IPS DF 4.7 (cell line): ENCODE measurements around the gene SYNJ2.

Experiments
- DNase-seq: peaks from one replicate; pipeline ENCODE4 v3.0.0-alpha.2; 2013; ENCODE audit warnings: low spot score; ENCODE audit errors: extremely low read depth

SYNJ2 gene

DNA sequence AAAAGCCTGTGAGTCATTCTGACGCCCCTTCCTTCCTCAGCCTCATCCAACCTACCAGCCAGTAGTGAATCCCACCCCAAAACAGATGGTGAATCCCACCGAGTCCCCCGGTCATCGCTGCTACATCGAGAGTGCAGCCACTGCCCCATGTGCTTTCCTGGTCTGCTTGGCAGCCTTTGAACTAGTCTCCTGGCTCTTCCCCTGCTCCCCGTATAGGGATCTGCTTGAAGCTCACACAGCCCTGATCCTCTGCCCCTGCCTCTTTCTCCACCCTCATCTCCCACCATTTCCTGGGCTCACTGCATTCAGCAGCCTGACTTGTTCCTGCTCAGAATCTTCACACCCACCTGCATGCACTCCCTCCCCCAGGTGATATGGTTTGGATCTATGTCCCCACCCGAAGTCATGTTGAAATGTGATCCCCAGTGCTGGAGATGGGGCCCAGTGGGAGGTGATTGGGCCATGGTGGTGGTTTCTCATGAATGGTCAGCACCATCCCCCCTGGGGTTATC, 14.6 kb downstream of the SYNJ2 start:
- DNase-seq = no peak

DNA sequence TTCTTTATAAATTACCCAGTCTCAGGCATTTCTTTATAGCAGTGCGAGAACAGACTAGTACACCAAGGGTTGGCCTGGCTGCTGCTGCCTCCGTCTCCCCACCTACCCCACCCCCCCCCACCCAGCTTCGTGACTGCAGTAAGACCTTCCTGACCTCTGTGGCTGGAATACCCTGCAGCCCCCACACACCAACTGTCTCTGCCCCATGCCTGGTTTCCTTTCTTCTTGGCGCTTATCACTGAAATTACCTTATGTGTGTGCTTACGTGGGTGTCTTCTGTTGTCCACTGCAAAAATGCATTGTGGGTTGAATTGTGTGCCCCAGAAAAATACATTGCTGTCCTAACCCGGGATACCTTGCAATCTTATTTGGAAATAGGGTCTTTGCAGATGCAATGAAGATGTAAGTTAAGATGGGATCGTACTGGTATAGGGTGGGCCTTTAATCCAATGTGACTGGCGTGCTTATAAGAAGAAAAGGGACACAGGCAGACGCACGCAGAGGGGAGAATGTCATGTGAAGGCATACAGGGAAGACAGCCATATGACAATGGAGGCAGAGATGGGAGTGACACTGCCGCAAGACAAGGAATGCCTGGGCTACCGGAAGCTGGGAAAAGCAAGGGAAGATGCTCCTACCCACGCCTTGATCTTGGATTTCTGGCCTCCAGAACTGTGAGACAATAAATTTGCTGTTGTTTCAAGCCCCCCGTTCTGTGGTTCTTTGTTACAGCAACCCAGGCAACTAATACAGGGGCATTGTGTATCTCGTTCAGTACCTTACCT, 15.4 kb downstream of the SYNJ2 start:
- DNase-seq = no peak

DNA sequence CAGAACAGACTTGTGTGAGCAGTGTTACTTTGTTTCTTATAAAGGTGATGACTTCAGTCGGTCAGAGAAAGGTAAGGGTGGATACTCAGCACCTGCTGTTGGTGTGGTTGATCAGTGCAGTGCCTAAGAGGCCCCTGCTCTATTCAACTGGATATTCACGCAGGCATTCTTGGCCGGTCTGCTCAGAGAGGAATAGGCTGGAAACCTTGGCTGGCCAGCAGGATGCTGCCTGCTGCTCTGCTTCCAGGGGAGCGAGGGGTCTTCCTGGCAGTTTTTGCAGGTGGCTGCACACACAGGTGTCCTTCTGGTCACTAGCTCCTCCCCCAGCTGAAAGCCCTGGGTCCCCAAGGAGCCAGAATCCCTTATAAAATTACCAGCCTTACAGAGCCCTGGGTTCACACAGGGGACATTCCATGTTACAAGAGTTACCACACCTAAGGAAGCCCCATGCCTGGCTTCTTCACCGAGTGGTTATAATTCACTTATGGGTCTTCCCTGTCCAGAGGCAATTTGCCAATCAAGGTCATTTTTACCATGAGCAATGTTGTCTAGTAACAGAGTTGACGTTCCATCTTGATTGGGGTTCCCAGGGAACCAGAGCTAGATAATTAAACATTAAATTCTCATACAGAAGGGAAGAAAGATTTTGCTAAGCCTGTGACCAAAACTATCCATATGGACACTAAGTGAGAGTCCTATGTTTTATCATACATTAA, 16.4 kb downstream of the SYNJ2 start:
- no peak for DNase-seq

DNA sequence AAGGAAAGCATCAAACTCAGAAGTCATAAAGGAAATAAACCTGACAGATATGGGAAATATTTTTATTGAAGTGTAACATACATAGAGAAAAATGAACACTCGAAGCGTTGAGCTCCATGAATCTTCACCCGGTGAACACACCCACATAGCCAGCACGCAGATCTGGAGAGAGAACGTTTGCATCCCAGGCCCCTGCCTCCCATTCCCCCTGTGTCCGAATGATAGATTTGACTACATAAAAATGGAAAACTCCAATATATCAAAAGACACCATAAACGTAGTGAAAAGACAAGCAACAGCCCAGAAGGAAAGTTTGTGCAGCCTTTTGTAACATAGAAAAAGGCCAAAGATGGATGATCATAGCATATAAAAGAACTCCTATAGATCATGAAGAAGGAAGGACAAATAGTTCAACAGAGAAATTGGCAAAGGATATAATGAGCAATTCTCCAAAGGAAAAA, 17.1 kb downstream of the SYNJ2 start:
- DNase-seq = no peak

DNA sequence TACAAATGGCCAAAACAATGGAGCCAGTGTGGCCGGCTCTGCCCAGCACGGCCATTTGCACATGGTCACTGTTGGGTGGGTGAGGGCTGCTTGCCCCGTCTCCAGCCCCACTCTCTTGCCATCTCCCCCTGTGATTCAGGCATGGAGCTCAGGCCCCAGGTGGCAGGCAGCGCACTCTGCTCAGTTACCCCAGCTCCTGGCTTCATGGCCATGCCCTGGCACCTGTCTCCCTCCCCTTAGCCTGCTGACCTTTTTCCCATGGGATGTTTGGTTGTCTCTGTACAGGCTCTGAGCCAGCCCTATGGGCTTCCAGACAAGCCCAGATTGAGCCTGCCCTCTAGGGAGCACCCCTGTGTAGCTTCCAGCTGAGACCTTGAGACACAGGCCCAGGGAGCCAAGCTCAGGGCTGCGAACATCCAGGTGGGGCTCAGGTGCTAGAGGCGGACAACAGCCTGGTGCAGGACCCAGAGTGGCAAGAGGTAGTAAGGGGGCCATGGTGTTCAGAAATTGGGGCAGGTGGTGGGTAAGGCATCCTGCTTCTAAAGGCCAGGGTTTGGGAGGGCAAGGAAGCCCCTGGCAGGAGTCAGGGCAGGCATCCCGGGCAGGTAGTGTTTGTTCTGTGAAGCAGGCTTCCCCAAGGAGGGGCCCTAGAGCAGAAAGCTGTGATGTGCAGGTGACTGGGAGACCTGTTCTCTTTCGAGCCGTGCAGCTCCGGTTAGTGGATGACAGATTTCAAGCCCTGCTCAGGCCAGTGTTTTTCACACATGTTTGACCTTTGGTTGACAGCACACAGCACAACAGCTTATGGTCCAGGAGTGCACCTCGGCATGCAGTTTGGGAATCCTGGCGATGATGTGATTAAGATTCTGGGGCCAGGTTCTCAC, 17.7 kb downstream of the SYNJ2 start:
- DNase-seq = no peak

DNA sequence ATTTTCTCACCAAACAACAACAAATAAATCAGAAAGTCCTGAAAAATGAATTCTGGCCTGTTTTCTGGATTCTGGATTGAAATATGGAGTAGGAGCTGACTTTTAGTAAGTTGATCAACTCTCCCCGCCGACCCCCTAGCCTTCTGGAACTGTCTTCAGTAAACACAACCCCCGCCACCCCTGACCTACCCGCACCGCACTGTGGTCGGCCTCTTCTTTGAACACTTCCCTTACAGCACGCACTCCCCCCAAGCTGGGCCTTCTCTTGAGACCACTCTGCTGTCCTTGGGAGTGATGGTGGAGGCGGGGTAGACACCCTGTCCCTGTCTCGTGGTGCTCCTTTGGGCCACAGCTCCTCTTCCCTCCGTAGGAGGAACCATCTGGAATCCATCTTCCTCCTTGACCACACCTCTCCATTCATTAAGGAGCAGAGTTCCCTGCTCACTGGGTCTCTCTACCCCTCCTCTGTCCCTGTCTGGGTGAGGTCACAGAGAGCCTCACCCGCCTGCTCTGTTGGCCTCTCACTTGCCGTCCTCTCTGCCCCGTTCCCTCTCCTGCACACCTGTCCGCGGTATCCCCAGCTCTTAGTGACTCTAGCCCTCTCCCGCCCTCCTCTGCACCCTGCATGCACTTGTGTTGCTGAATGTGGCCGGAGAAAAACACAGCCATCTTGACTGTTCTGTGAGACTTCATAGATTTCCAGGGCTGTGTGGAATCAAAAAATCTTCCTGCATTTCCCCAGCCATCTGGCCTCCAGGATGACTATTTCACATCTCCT, 19.1 kb downstream of the SYNJ2 start:
- no peak for DNase-seq

DNA sequence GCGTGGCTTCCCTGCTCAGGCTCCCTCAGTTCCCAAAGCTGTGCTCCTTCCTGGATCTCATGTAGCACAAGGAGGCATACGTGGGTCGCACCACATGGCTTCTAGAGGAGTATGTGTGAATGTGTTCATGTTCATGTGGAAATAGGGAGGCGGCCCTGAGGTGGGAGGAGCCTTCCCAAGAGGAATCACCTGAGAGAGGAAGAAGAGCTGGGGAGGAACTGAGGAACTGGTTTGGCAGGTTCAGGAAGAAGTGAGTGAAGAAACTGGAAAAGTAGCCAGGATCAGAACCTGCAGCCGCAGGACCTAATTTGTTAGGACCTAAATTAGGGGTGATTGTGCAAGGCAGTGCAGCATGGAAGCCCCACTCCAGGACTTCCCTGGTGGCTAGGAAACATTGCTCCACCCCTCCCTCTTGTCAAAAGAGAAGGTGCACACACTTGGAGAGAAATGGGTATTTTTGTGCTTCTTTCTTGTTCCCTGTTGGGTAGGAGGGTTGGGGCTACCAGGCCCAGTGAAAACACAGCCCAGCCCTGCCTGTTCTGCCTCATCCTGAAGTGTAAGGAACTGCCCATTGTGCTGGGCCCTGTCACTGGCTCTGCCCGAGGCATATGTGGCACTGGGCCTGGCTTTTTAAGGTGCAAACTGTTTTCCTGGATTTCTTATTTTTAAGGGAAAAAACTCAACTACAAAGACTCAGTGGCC, 20.7 kb downstream of the SYNJ2 start:
- no peak for DNase-seq

DNA sequence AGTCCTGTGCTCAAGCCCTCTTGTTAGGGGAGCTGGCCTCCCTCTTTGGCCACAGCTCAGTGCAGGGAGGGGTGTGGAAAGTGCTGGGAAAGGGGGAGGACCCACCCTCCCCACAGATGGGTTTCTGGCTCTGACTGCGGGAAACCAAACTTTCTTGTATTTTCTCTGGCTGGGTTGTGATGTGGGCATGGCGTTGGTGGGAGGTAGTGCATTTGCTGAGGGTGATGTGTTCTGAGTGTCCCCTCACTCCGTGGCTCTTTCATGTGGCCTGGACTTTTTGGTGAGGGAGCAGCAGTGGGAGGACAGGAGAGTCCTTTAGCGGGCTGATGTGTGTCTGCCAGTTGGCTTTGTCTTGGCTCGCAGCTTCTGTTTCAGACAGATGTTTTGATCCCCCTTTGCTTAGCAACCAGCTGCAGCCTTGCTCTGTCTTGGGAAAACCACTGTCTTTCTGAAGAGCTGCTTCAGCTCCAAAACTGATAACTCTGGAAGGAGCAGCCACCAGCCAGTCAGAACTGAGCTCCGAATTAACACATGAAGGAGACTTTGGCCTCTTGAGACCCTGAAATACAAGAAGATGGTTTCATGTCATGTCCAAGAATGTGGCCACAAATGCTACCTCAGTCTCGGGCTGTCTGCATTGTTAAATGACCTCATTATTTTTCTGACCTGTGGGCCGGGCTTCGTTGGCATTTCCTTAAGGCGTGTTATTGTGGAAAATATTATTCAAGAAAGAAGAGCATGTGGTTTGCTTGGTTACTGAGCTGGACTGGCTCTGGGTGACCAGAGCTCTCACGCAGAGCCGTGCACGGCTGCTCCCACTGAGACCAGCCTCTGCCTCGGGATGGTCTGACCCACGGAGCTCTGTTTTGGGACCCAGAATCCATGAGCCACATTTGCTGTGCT, 21.5 kb downstream of the SYNJ2 start:
- DNase-seq = no peak

DNA sequence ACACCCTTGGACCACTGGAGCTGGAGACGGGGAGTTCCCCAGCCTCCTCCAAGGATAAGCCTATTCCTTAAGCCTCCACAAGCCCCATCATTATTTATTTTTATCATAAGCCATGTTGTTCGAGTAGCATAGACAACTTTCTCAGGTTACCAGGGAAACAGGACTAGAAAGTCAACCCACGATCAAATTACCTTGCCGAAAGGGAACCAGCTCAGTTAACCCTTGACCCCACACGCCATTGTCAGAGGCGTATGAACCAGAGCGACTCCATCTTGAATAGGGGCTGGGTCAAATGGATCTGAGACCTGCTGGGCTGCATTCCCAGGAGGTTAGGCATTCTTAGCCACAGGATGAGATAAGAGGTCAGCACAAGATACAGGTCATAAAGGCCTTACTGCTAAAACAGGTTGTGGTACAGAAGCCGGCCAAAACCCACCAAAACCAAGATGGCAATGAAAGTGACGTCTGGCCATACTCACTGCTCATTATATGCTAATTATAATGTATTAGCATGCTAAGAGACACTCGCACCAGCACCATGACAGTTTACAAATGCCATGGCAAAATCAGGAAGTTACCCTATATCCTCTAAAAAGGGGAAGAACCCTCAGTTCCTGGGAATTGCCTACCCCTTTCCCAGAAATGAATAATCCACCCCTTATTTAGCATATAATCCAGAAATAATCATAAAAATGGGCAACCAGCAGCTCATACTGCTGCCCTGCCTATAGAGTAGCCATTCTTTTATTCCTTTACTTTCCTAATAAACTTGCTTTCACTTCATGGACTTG, 22.4 kb downstream of the SYNJ2 start:
- DNase-seq = no peak

DNA sequence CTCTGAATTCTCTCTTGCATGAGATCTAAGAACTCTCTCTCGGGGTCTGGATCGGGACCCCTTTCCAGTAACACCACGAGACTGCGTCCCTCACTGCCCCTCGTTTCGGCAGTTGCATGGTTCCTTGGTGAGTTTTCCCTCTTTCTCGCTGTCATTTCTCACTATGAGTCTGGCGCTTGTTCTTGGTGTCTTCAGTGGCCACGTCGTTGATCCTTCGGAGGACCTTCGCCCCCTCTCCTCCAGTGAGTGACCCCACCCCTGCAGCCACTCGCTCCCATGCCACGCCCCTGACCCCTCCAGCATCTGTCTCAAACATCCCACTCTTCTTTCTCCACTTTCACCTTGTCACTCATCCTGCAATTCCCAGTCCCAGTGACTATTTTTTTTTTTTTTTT, 23.0 kb downstream of the SYNJ2 start:
- DNase-seq = no peak

DNA sequence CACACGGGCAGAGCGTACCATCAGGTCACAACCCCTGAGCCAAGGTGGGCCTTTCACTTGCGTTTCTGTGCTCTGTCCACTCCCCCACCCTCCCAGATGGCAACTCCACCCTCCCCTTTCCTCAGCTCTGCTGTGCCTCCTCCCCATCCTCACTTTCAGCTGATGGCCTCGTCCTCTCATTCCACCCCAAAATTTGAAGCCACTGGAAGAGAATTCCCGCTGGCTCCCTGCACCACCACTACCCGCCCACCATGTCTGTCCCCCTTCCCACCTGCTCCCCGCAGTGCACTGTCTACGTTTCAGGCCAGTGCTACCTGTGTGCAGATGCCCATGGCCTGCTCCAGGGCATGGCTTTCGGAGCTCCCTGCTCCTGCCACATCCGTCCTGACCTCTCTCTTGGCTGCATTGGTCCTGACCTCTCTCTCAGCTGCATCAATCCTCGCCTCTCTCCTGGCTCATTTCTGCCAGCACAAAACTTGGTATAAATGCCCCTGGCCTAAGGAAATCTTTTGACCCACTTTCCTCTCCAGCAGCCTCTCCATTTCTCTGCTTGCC, 24.0 kb downstream of the SYNJ2 start:
- no peak for DNase-seq

DNA sequence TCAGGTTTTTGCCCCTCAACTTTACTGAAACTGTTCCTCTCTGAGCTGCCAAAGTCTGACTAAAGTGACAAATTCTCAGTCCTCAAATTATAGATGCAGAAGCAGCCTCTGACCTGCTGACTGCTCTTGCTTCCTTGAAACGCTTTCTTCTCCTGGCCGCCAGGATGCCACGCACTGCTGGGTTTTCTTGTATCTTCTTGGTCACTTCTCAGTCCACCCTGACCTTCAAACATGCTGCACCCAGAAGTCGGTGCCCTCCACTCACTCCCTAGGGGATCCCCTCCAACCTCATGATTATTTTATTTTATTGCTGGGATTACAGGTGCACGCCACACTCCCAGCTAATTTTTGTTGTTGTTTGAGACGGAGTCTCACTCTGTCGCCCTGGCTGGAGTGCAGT, 24.7 kb downstream of the SYNJ2 start:
- DNase-seq = no peak

DNA sequence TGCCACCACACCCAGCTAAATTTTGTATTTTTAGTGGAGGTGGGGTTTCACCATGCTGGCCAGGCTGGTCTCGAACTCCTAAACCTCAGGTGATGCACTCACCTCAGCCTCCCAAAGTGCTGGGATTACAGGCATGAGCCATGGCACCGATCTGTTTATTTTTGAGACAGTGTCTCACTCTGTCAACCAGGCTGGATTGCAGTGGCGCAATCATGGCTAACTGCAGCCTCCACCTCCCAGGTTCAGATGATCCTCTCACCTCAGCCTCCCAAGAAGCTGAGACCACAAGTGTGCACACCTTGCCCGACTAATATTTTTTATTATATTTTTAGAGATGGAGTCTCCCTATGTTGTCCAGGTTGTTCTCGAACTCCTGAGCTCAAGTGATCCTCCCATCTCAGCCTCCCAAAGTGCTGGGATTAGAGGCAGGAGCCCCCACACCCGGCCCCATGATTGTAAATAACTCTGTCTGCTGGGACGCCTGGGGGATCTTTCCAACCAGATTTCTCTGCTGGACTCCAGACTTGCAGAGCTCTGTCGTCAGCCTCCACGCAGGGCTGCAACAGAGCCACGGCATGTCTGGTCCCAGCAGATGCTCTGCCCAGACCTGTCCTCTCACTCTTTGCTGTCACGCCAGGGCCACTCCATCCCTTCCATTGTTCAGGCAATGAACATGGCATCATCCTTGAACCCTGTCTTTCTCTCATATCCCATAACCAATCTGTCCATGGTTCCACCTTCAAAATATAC, 25.3 kb downstream of the SYNJ2 start:
- no peak for DNase-seq

DNA sequence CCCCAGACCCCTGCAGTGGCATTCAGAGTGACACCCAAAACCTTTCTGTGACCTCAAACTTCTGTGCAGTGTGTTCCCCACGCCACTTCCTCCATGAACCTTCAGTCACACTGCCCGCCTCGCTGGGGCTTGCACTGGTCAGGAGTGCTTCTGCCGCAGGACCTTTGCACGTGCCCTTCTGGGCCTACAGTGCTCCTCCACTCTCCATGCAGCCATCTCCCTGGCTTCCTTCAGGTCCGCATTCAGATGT, 27.1 kb downstream of the SYNJ2 start:
- DNase-seq = no peak

DNA sequence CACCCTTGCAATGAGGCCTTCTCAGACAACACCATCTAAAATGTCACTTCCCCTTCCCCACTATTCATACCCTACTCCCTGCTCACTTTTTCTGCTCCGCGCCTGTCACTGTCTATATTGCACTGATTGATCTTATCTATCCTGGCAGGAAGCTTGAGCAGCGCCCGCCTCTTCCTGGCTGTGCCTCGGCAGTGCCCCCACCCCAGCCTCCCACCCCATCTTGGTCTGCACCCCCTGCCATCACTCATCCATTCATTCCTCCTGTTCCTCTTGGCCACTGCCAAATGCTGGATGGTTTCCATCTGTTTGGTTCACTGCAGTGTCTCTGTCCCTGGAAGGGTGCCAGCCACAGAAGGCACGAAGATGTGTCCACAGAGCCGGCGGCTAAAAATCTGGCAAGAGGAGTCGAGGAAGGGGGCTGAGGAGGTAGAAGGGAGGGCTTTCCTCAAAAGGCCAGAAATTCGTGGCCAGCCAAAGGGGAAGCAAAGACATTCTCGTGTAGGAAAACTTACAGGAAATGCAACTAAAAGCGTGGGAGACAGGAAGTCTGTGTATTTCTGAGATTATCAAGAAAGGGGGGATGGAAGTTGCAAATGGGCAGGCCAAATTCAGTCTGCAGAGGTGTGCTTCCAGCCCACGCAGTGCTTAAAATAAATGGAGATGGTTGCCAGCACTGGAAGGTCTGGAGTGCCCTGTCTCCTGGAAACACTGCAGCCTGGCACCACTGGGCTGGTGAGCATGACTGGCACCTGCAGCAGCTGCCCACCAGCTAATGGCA, 27.6 kb downstream of the SYNJ2 start:
- DNase-seq = no peak

DNA sequence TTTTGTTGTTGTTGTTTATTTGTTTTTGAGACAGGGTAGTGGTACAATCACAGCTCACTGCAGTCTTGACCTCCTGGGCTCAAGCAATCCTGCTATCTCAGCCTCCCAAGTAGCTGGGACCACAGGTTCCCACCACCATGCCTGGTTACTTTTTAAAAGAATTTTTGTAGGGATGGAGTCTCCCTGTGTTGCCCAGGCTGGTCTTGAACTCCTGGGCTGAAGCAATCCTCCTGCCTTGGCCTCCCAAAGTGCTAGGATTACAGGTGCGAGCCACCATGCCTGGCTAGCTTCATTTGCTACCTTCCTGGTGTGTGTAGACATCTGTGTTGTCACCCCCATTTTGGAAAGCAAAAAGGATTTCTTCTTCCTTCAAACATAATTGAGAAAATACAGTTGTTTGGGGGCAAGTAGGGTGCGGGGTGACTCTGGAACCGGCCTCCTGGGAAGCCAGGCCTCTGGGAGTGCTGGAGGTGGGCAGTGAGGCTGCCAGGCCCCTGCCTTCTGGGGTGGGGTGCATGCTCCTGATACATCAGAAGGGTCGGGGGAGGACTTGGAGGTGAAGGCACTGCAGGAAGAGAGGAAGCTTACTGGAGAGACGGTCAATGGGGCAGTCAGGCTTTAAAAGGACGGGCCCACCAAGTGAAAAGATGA, 28.4 kb downstream of the SYNJ2 start:
- DNase-seq = no peak
